Midbrain (tissue), 1 donor: ENCODE results near the gene MAGI2.

Experiments
- DNase-seq: peaks from one replicate; lab custom pipeline; 2025; lab: John Stamatoyannopoulos, UW

The MAGI2 gene

DNA sequence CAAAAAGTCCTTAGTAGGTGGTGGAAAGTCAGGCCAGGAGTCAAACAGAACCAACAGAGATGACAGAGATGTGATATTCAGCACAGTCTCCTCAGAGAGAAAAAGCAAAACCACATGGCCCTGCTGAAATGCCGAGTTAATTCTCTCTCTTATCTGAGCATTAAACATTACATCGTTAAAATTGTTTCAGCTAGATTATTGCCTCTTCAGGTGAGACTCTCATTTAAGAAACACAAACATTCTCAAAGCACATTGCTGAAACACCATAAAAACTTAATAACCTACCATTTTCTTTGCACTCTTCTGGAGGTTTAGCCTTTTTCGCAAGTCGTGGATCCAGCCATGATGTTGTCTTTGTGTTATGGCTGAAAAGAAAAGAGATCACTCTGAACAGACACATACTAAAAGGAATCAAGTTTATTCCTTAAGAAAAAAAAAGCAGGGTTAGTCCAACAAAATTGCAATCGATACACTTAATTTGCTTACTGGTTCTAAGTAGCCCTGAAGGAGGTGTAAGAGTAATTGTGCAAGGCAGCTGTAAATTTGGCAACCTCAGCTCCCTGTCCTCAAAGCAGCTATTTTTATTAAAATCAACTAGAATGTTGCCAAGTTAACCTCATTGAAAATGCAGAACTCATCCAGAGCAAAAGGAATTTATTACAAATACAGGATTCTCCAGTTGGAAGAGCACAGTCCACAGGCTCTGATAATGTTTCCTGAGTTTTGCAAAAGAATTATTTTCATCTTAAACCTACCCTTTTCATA lies 963.8 kb downstream of the MAGI2 start:
- DNase-seq = peak; percentile 54

DNA sequence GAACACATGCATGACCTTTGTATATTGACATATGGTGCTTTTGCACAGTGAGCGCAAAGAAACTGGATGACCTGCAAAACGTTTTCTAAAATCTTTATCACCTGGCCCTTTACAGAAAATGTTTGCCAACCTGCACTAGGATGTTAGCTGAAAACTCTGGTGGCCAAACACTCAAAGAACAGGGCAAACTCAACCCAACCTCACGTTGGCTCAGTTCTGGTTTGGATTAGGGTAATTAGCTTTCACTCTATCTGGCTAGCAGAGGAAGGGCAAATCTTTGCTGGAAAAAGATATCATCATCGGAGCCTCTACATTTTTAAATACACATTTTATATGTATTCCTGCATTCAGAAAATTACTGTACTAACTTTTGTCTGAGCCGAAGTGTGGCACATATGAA lies 966.0 kb downstream of the MAGI2 start:
- no peak for DNase-seq

- DNase-seq = no peak
Observed at GRCh38 chr7:78479348-78479747, 974.1 kb downstream of the MAGI2 start.

- no peak for DNase-seq
Observed at GRCh38 chr7:78476851-78477405, 976.5 kb downstream of the MAGI2 start.

DNA sequence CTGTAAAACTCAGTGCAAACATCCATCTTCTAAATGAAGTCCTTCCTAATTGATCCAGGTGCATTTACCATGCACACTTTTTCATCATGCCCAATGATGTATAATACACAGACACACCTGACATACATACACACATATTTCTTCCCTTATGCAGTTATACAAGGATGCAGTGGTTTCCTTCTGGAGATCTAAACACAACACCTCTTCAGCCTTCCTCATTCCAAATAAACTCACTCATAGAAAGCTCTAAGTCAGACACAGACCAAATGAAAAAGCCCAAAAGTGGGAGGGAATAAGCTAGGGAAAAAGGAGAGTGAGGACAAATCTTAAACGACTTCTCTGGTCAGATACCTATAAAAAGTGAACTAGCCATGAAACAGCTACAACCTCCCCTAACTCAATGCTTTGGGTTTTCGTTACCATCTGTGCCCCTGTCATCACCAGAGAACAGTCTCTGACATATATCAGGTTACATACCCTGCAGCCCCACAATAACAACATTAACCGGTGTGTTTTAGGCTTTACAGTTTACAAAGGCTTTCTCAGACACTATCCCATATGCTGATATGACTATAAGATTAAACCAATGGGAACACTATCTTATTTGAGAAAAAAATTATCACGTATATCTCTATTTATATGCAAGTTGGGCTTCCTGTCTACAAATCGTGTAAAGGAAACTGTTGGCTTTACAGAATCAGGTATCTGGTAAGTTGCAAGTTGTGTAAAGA lies 979.7 kb downstream of the MAGI2 start:
- no peak for DNase-seq

DNA sequence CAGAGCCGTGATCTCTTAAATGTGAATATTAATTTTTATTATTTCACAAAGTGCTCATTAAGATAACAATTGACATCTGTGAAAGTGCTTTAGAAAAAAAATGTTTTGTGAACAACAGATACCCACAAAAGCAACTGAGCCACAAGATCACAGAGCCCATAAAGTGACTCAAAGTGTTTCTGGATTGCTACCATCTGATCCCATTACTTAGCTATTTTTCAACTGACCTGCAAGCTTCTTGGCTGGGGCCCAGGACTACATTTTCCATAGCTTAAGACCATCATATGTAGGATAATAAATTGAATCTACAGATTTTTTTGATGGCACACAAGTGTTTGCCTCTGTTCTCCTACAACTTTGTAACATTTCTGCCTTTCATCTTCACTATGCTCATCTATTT lies 980.4 kb downstream of the MAGI2 start:
- no peak for DNase-seq

- no peak for DNase-seq
Observed at GRCh38 chr7:78472519-78472918, 980.9 kb downstream of the MAGI2 start.

DNA sequence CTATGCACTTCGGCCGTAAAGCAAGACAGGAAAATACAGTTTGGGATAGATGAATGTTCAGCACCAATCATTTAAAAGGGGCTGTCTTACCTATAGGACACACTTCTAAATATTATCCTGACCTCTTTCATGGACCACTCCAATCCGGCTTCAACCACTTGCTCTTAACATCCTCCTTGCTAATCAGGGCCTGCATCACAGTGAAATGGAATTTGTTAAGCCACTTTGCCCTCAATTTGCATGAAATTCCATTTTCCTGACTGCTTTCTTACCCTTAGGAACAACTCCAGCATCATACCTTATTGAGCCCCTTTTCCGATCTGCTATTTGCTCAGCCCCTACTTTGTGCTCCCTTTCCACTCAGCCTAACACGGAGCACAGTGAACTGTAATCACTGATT lies 987.6 kb downstream of the MAGI2 start:
- no peak for DNase-seq

DNA sequence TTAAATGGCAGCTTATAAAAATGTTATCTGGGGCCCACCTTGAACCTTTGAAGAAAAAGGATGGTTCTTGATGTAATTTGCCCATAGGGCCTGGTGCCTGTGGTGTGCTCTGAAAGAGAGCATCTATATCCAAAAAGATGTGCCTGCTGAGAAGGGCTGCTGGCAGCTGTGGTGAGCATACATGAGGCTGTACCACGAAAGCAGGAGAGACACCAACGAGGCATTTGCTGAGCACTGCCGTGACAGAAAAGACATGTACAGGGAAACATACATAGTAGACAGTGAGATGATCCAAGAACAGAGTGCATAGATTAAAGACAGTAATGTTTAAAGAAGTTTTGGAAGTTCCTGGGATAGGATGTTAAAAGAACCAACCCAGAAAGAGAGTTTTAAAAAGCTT lies 990.4 kb downstream of the MAGI2 start:
- DNase-seq = no peak

DNA sequence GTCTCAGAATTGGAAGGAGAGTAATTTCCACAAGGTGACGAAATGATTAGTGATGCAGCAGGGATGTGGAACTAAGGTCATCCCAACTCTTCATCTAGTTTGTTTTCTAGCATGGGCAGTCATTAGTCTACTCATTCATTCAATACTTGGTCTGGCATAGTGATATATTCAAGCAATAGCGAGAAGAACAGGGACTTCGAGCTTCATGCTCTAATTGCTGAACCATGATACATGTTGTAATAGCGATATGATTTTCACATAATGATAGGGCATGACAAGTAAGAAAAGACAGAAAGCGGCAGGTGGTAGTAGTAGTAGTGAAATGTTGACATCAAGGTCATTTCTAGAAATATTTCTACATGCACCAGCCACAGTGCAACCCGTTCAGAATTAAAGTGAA lies 1002.8 kb downstream of the MAGI2 start:
- DNase-seq = no peak

- DNase-seq = no peak
Observed at GRCh38 chr7:78448911-78449310, 1004.6 kb downstream of the MAGI2 start.

DNA sequence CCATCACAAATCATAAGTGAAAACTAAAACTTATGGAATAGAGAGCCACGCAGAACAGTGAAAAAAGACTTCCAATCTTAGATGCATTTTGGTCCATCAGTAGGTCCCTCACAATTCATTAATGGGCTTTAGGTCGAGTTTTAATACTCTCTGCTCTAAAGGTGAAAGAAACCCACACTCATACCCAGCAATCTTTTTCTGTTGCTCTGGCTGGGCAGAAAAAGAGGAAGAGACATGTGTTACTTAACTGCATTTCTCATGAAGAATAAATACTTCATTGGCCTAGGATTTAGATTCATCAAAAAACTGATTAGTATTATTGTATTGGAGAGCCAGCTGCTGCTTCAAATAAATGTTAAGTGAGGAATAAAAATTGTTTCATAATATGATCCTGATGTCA lies 1009.2 kb downstream of the MAGI2 start:
- DNase-seq = no peak

DNA sequence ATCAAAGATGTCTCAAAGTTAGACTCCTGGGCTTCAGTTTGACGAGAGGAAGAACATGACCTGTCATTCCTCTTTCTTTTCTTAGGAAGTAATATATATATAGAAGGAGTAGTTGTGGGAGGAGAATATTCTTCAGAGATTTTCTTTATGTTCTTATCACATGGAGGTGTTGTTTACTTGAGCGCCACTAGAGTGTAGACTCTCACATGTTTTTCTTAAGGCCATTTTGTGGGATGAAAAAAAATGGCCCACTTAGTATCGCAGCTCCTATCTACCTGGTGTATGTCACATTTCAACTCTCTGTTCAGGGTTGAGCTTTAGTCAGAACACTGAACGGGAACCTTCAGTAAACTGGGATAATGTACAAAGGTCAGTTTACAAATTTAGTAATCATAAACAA lies 1009.7 kb downstream of the MAGI2 start:
- DNase-seq = no peak

GRCh38 chr7:78441737-78442136 lies 1011.7 kb downstream of the MAGI2 start:
- DNase-seq = no peak

GRCh38 chr7:78438433-78438832 lies 1015.0 kb downstream of the MAGI2 start:
- no peak for DNase-seq

GRCh38 chr7:78437118-78437517 lies 1016.3 kb downstream of the MAGI2 start:
- no peak for DNase-seq

DNA sequence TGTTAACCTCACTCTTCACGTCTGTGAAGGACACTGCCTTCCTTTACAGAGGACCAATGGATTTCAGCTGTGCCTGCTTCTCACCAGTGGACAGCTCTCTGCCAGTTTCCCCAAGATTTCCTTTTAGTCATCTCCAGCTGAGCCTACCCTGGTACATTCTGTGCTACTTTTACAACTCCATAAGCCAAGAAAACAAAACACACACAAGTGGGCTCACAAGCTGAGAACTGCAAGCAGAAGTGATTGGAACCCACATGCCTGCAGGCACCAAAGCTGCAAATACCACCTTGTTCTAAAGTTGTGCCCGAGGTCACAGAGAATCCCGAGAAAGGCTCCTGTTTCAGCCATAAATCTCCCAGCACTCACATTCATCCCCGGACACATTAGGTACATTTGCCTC lies 1018.1 kb downstream of the MAGI2 start:
- DNase-seq = peak; percentile 62

GRCh38 chr7:78434281-78434680 lies 1019.2 kb downstream of the MAGI2 start:
- no peak for DNase-seq

GRCh38 chr7:78433421-78433820 lies 1020.0 kb downstream of the MAGI2 start:
- no peak for DNase-seq

DNA sequence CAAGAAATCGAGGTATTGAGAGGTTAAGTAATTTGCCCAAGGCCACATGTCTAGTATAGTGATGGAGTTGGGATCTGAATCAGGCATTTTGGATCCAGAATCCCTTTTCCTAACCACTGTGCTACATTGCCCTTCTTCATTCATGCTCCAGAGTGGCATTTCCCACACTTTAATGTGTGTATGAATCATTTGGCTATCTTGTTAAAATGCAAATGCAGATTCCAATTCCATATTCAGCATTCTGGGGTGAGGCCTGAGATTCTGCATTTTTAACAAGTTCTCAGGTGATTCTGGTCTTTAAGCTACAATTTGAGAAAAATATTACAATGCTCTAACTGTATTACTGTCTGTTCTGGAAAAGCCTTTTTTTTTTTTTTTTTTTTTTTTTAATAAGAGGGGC lies 1023.6 kb downstream of the MAGI2 start:
- no peak for DNase-seq

- no peak for DNase-seq
Observed at GRCh38 chr7:78427209-78427608, 1026.3 kb downstream of the MAGI2 start.

- DNase-seq = peak; percentile 53
Observed at GRCh38 chr7:78420001-78420400, 1033.5 kb downstream of the MAGI2 start.

- no peak for DNase-seq
Observed at GRCh38 chr7:78417180-78417853, 1036.2 kb downstream of the MAGI2 start.
